Esophagus muscularis mucosa (tissue), 4 donors: Measurements from ENCODE around the gene TXNL1.

Source experiments
- EP300 ChIP-seq: sonication (generic); formaldehyde crosslinking; IDR thresholded peaks from one replicate; pipeline ENCODE4 v1.6.1; 2017; ENCODE audit warnings: antibody characterized with exemption
- POLR2A ChIP-seq: fragments of 450-650 bp; IDR thresholded peaks from one replicate; pipeline ENCODE4 v1.6.1; 2017; ENCODE audit warnings: antibody characterized with exemption, moderate library complexity, mild to moderate bottlenecking, low read depth
- POLR2AphosphoS5 ChIP-seq, 2 donors: sonication (generic); formaldehyde crosslinking; IDR thresholded peaks; one replicate each; pipeline ENCODE4 v1.6.1; 2017; ENCODE audit warnings: antibody characterized with exemption in 2 of 2
- TF ChIP-seq, protein P1 (sequence below), 3 experiments: fragments of 200-600 bp in 2 of 3; fragments of 450-650 bp in 1 of 3; sonication (generic) in 2 of 3; IDR thresholded peaks; one replicate each; pipeline ENCODE4 v1.5.1; 2017 to 2019; ENCODE audit warnings: antibody characterized with exemption in 3 of 3, mild to moderate bottlenecking in 2 of 3, moderate library complexity in 1 of 3

DNA sequence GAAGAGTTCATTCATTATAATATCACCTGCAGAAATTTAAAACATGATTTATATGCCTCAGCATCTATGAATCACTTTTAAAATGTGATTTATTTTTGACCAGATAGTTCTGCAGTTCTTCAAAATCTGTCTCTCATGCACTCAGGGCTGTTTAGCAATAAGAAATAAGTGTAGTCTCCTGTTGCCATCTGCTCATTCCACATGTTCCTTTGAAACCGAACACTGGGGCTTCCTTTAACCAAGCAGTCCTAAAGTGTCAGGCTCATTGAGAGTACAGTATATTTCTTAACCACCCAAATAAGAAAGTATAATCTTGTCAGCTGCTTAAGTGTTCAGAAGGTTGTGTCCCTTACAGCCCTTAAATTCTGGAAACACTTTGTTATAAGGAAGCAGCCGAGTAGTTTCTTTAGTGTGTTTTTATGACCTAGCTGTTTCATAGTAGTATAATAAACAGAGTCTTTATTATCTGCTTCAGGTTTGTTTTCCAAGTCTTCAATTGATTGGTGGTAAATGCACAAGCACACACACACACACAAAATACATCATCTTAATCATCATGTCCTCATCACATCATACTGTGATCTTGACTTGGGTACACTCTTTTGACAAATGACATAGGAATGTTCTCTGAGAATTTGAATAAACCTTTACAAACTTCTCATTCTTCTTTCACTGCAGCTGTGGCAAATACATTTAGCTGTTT lies 23.1 kb upstream of the TXNL1 start:
- TF ChIP-seq POLR2A (no peak), EP300 (no peak), POLR2AphosphoS5 (IDR thresholded peaks at IDR 0.05) (no peak)
- TF ChIP-seq, protein P1, sequence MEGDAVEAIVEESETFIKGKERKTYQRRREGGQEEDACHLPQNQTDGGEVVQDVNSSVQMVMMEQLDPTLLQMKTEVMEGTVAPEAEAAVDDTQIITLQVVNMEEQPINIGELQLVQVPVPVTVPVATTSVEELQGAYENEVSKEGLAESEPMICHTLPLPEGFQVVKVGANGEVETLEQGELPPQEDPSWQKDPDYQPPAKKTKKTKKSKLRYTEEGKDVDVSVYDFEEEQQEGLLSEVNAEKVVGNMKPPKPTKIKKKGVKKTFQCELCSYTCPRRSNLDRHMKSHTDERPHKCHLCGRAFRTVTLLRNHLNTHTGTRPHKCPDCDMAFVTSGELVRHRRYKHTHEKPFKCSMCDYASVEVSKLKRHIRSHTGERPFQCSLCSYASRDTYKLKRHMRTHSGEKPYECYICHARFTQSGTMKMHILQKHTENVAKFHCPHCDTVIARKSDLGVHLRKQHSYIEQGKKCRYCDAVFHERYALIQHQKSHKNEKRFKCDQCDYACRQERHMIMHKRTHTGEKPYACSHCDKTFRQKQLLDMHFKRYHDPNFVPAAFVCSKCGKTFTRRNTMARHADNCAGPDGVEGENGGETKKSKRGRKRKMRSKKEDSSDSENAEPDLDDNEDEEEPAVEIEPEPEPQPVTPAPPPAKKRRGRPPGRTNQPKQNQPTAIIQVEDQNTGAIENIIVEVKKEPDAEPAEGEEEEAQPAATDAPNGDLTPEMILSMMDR (IDR thresholded peaks at IDR 0.05) = no peak
